ENCODE data around the gene MACROD2.

The MACROD2 gene

GRCh38 chr20:15740046-15740775 lies 1744.9 kb downstream of the MACROD2 start (continued):
- TF ChIP-seq ZNF449 (tag by site-specific recombination; IDR thresholded peaks at IDR 0.05) (no peak), SETDB1 (IDR thresholded peaks at IDR 0.05; ENCODE audit: insufficient read length, low read length) (no peak), ZNF350 (tag by site-specific recombination; IDR thresholded peaks at IDR 0.05) (no peak)

DNA sequence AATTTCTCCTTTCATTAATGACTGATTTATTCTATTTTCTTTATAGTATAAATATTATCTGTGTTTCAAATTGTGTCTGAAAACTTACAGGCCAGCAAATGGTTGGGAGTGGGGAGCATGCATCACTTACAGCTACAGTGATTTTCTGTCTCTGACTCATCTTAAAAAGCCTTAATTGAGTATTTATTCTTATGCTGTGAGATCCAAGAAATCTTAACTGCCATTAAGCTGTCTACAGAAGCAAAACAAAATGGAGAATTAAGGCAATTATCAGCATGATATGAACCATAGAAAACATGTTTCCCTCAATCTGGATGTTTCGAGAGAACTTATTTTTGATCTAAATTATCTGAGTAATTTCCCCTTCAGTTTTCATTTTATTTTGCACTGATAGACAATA lies 1746.8 kb downstream of the MACROD2 start:
- POLR2A ChIA-PET: no interaction called here

DNA sequence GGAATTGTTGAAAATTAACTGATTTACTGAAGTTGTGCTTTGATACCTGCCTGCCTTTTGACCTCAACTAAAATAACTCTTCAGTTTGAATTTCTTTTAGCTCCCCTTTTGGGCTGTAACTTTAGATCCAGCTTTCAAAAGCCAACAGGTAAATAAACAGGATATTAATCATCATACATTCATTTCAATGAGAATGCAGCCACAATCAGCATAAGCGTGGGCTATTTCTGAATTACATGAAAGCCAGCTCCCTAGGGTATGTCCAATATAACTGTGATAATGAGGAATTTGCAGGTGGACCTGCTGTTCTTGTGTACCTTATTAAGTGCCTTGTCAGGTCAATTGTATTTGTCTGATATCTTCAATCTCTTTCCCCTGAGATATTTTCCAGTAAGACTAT lies 1747.3 kb downstream of the MACROD2 start:
- ChIA-PET CTCF (interaction anchor here (0.5 kb wide), 1 partner anchor 11 kb away, joined by 4 read pairs; no protein-coding TSS in a partner anchor), POLR2A (no interaction called here)

More for the DNA sequence above, 1746.8 kb downstream of the MACROD2 start:
- CTCF ChIA-PET: no interaction called here
- no peak for TF ChIP-seq ZNF114 (tag by site-specific recombination; IDR thresholded peaks at IDR 0.05)
- no peak for TF ChIP-seq ZNF837 (tag by site-specific recombination; IDR thresholded peaks at IDR 0.05)
- no peak for TF ChIP-seq SCRT2 (tag by site-specific recombination; IDR thresholded peaks at IDR 0.05)
- TF ChIP-seq ZNF404 (tag by site-specific recombination; IDR thresholded peaks at IDR 0.05): no peak
- no peak for TF ChIP-seq ZNF76 (tag by site-specific recombination; IDR thresholded peaks at IDR 0.05; ENCODE audit: borderline replicate concordance, low read depth)
- no peak for TF ChIP-seq KLF7 (tag by site-specific recombination; IDR thresholded peaks at IDR 0.05; ENCODE audit: borderline replicate concordance)
- no peak for TF ChIP-seq ZBTB26 (tag by site-specific recombination; optimal IDR thresholded peaks at IDR 0.05)
- no peak for TF ChIP-seq GLI4 (tag by site-specific recombination; IDR thresholded peaks at IDR 0.05)
- no peak for TF ChIP-seq SP2 (tag by site-specific recombination; IDR thresholded peaks at IDR 0.05)
- TF ChIP-seq ZNF664 (tag by site-specific recombination; IDR thresholded peaks at IDR 0.05): no peak
- TF ChIP-seq ZNF830 (tag by site-specific recombination; IDR thresholded peaks at IDR 0.05; ENCODE audit: low read depth): no peak
- no peaks in the 10 kb centered on the region for H3K9me3 ChIP-seq (ENCODE audit: control insufficient read depth, insufficient read depth, low read depth, low read length)
- H3K4me1 ChIP-seq (ENCODE audit: control insufficient read depth, insufficient read depth, low read length): no peaks in the 10 kb centered on the region
- H3K4me3 ChIP-seq (ENCODE audit: low read depth, low read length): no peak overlapping the region
- no peak overlapping the region for H3K27ac ChIP-seq (ENCODE audit: extremely low read depth, low read depth, low read length)
- no peaks in the 10 kb centered on the region for H3K36me3 ChIP-seq (ENCODE audit: control insufficient read depth in 2 of 2, insufficient read depth in 1 of 2, low read length in 2 of 2)

More for the DNA sequence above, 1747.3 kb downstream of the MACROD2 start:
- H3K4me3 ChIP-seq (ENCODE audit: low read depth, low read length): no peak overlapping the region
- no peaks in the 10 kb centered on the region for H3K36me3 ChIP-seq (ENCODE audit: control insufficient read depth in 2 of 2, insufficient read depth in 1 of 2, low read length in 2 of 2)
- no peaks in the 10 kb centered on the region for H3K9me3 ChIP-seq (ENCODE audit: control insufficient read depth, insufficient read depth, low read depth, low read length)
- TF ChIP-seq ZNF449 (tag by site-specific recombination; IDR thresholded peaks at IDR 0.05) (no peak), ZNF776 (tag by site-specific recombination; IDR thresholded peaks at IDR 0.05; ENCODE audit: borderline replicate concordance) (no peak), ZNF549 (tag by site-specific recombination; IDR thresholded peaks at IDR 0.05) (no peak), ZNF791 (tag by site-specific recombination; IDR thresholded peaks at IDR 0.05) (no peak), ZNF664 (tag by site-specific recombination; IDR thresholded peaks at IDR 0.05) (no peak), RBAK (tag by site-specific recombination; IDR thresholded peaks at IDR 0.05) (no peak), REPIN1 (tag by site-specific recombination; IDR thresholded peaks at IDR 0.05; ENCODE audit: low read depth) (no peak), ZNF175 (tag by site-specific recombination; IDR thresholded peaks at IDR 0.05) (no peak)
- TF ChIP-seq, protein P1, sequence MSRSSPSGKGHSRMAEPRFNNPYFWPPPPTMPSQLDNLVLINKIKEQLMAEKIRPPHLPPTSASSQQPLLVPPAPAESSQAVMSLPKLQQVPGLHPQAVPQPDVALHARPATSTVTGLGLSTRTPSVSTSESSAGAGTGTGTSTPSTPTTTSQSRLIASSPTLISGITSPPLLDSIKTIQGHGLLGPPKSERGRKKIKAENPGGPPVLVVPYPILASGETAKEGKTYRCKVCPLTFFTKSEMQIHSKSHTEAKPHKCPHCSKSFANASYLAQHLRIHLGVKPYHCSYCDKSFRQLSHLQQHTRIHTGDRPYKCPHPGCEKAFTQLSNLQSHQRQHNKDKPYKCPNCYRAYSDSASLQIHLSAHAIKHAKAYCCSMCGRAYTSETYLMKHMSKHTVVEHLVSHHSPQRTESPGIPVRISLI (tag by site-specific recombination; IDR thresholded peaks at IDR 0.05): no peak
- TF ChIP-seq, protein P2, sequence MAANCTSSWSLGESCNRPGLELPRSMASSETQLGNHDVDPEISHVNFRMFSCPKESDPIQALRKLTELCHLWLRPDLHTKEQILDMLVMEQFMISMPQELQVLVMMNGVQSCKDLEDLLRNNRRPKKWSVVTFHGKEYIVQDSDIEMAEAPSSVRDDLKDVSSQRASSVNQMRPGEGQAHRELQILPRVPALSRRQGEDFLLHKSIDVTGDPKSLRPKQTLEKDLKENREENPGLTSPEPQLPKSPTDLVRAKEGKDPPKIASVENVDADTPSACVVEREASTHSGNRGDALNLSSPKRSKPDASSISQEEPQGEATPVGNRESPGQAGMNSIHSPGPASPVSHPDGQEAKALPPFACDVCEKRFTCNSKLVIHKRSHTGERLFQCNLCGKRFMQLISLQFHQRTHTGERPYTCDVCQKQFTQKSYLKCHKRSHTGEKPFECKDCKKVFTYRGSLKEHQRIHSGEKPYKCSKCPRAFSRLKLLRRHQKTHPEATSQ (tag by site-specific recombination; IDR thresholded peaks at IDR 0.05): no peak
- H3K4me1 ChIP-seq (ENCODE audit: control insufficient read depth, insufficient read depth, low read length): no peaks in the 10 kb centered on the region
- H3K27ac ChIP-seq (ENCODE audit: extremely low read depth, low read depth, low read length): no peak overlapping the region
